T-helper 1 cell treated with Interleukin-12 subunit alpha and Interleukin-12 subunit beta and Interleukin-4 antibody, amounts not matched to agents 30 μg/mL and 1 μg/mL, for 36 hours (primary cell): Measurements from ENCODE around the gene GNA12.
"Not testable (repeated sequence)": the region's sequence is repeated elsewhere in the genome, so short reads cannot be mapped to it uniquely, and the experiment has no call there.

ENCODE experiments used
- H3K27ac Mint-ChIP-seq: one replicate; pipeline ENCODE4 v1.8.0; 2021; ENCODE audit warnings: mild to moderate bottlenecking, mixed read lengths
- H3K27me3 Mint-ChIP-seq: one replicate; pipeline ENCODE4 v1.8.0; 2021; ENCODE audit warnings: low read depth, mixed read lengths
- H3K36me3 Mint-ChIP-seq: one replicate; pipeline ENCODE4 v1.8.0; 2021; ENCODE audit warnings: low read depth, mixed read lengths
- H3K4me1 Mint-ChIP-seq: one replicate; pipeline ENCODE4 v1.8.0; 2021; ENCODE audit warnings: low read depth, mixed read lengths
- H3K4me3 Mint-ChIP-seq: one replicate; pipeline ENCODE4 v1.8.0; 2021; ENCODE audit warnings: mild to moderate bottlenecking, moderate library complexity, mixed read lengths
- H3K9me3 Mint-ChIP-seq: one replicate; pipeline ENCODE4 v1.8.0; 2021; ENCODE audit warnings: mixed read lengths

The GNA12 gene

GRCh38 chr7:2708547-2709310 lies 135.4 kb downstream of the GNA12 start:
- no peaks in the 10 kb centered on the region for H3K9me3 Mint-ChIP-seq
- H3K36me3 Mint-ChIP-seq: peaks cover 1% of the 10 kb centered on the region
- H3K4me1 Mint-ChIP-seq: peaks cover 22% of the 10 kb centered on the region
- peaks cover 14% of the 10 kb centered on the region for H3K27me3 Mint-ChIP-seq
- no peak overlapping the region for H3K4me3 Mint-ChIP-seq
- no peak overlapping the region for H3K27ac Mint-ChIP-seq

GRCh38 chr7:2708041-2708440 lies 136.1 kb downstream of the GNA12 start:
- Mint-ChIP-seq H3K4me1 (peaks cover 22% of the 10 kb centered on the region), H3K27ac (no peak overlapping the region), H3K36me3 (peaks cover 1% of the 10 kb centered on the region), H3K27me3 (peaks cover 19% of the 10 kb centered on the region), H3K9me3 (no peaks in the 10 kb centered on the region), H3K4me3 (no peak overlapping the region)

GRCh38 chr7:2707481-2707880 lies 136.6 kb downstream of the GNA12 start:
- Mint-ChIP-seq H3K4me1 (peaks cover 22% of the 10 kb centered on the region), H3K36me3 (peaks cover 1% of the 10 kb centered on the region), H3K9me3 (no peaks in the 10 kb centered on the region), H3K27me3 (peaks cover 20% of the 10 kb centered on the region), H3K27ac (no peak overlapping the region), H3K4me3 (no peak overlapping the region)

GRCh38 chr7:2706685-2707126 lies 137.4 kb downstream of the GNA12 start:
- no peak overlapping the region for H3K4me3 Mint-ChIP-seq
- H3K36me3 Mint-ChIP-seq: peaks cover 1% of the 10 kb centered on the region
- no peak overlapping the region for H3K27ac Mint-ChIP-seq
- H3K9me3 Mint-ChIP-seq: no peaks in the 10 kb centered on the region
- peaks cover 25% of the 10 kb centered on the region for H3K27me3 Mint-ChIP-seq
- H3K4me1 Mint-ChIP-seq: peaks cover 22% of the 10 kb centered on the region

GRCh38 chr7:2705371-2706096 lies 138.6 kb downstream of the GNA12 start:
- Mint-ChIP-seq H3K36me3 (no peaks in the 10 kb centered on the region), H3K4me3 (no peak overlapping the region), H3K9me3 (no peaks in the 10 kb centered on the region), H3K27ac (no peak overlapping the region), H3K27me3 (peaks cover 25% of the 10 kb centered on the region), H3K4me1 (peaks cover 14% of the 10 kb centered on the region)

GRCh38 chr7:2702594-2702957 lies 141.5 kb downstream of the GNA12 start:
- H3K27ac Mint-ChIP-seq: no peak overlapping the region

GRCh38 chr7:2701832-2702593 lies 142.1 kb downstream of the GNA12 start:
- Mint-ChIP-seq H3K27ac (no peak overlapping the region), H3K36me3 (no peaks in the 10 kb centered on the region), H3K9me3 (no peaks in the 10 kb centered on the region), H3K27me3 (peaks cover 29% of the 10 kb centered on the region), H3K4me3 (no peak overlapping the region), H3K4me1 (peaks cover 23% of the 10 kb centered on the region)

More at GRCh38 chr7:2702594-2702957, 141.5 kb downstream of the GNA12 start:
- H3K4me3 Mint-ChIP-seq: no peak overlapping the region
- H3K36me3 Mint-ChIP-seq: no peaks in the 10 kb centered on the region
- no peaks in the 10 kb centered on the region for H3K9me3 Mint-ChIP-seq
- peaks cover 26% of the 10 kb centered on the region for H3K27me3 Mint-ChIP-seq
- peaks cover 26% of the 10 kb centered on the region for H3K4me1 Mint-ChIP-seq

- Mint-ChIP-seq H3K4me3 (no peak overlapping the region), H3K4me1 (peaks cover 23% of the 10 kb centered on the region), H3K9me3 (no peaks in the 10 kb centered on the region), H3K27ac (no peak overlapping the region), H3K27me3 (peaks cover 26% of the 10 kb centered on the region), H3K36me3 (no peaks in the 10 kb centered on the region)
Observed at GRCh38 chr7:2701424-2701823, 142.7 kb downstream of the GNA12 start.

GRCh38 chr7:2700141-2700850 lies 143.8 kb downstream of the GNA12 start:
- H3K9me3 Mint-ChIP-seq: no peaks in the 10 kb centered on the region
- H3K27me3 Mint-ChIP-seq: peaks cover 24% of the 10 kb centered on the region
- peaks cover 23% of the 10 kb centered on the region for H3K4me1 Mint-ChIP-seq
- no peak overlapping the region for H3K27ac Mint-ChIP-seq
- H3K4me3 Mint-ChIP-seq: no peak overlapping the region
- no peaks in the 10 kb centered on the region for H3K36me3 Mint-ChIP-seq

GRCh38 chr7:2699289-2699620 lies 144.9 kb downstream of the GNA12 start:
- Mint-ChIP-seq H3K27ac (peak overlapping the region; percentile 78), H3K4me3 (peak overlapping the region; percentile 64), H3K36me3 (no peaks in the 10 kb centered on the region), H3K4me1 (peaks cover 23% of the 10 kb centered on the region), H3K27me3 (peaks cover 18% of the 10 kb centered on the region), H3K9me3 (no peaks in the 10 kb centered on the region)

GRCh38 chr7:2698581-2699288 lies 145.4 kb downstream of the GNA12 start:
- H3K27ac Mint-ChIP-seq: peak overlapping the region; percentile 78
- peak overlapping the region; percentile 64 for H3K4me3 Mint-ChIP-seq
- H3K9me3 Mint-ChIP-seq: no peaks in the 10 kb centered on the region
- H3K4me1 Mint-ChIP-seq: peaks cover 23% of the 10 kb centered on the region
- H3K36me3 Mint-ChIP-seq: no peaks in the 10 kb centered on the region
- H3K27me3 Mint-ChIP-seq: peaks cover 15% of the 10 kb centered on the region

- not testable (repeated sequence) for H3K9me3 Mint-ChIP-seq, H3K4me3 Mint-ChIP-seq, H3K27ac Mint-ChIP-seq, H3K36me3 Mint-ChIP-seq
- Mint-ChIP-seq H3K27me3 (peaks cover 28% of the 10 kb centered on the region), H3K4me1 (peaks cover 16% of the 10 kb centered on the region)
Observed at GRCh38 chr7:2694122-2694436, 150.0 kb downstream of the GNA12 start.

GRCh38 chr7:2693420-2694121 lies 150.5 kb downstream of the GNA12 start:
- Mint-ChIP-seq H3K4me1 (peaks cover 16% of the 10 kb centered on the region), H3K27me3 (peaks cover 33% of the 10 kb centered on the region)
- H3K36me3 Mint-ChIP-seq, H3K4me3 Mint-ChIP-seq, H3K9me3 Mint-ChIP-seq, H3K27ac Mint-ChIP-seq: not testable (repeated sequence)
